CD4-positive, alpha-beta T cell (primary cell): Measurements from ENCODE around the gene TNS1. TPM values are rescaled to one million over a fixed set of nuclear protein-coding genes. Genes with fewer than 3 reads are reported as not detected.

Source experiments
- ATAC-seq: fragments of 200-7000 bp; cut with Tn5 transposase; one replicate; pipeline ENCODE4 v1.10.0; 2022; ENCODE audit warnings: mild to moderate bottlenecking; ENCODE audit not compliant: poor library complexity
- CTCF ChIA-PET: fragments of 350-600 bp; sonication (Branson Sonifier 250); formaldehyde crosslinking; loops from one replicate; lab custom pipeline; 2021; ENCODE audit warnings: antibody characterized with exemption, inconsistent platforms; lab: Charles Lee
- POLR2A ChIA-PET: fragments of 350-600 bp; sonication (Branson Sonifier 250); formaldehyde crosslinking; loops from one replicate; lab custom pipeline; 2021; ENCODE audit warnings: antibody characterized with exemption, inconsistent platforms; lab: Charles Lee
- DNase-seq, 14 experiments: peaks; one replicate each; pipeline ENCODE4 v3.0.0-alpha.2; 2013 to 2020; ENCODE audit warnings: mixed read lengths in 2 of 14
- H3K27ac ChIP-seq, 2 donors: one replicate each; pipeline versions ENCODE4 v1.5.1 to v1.7.0; 2013; ENCODE audit warnings: low read length in 2 of 2, low read depth in 1 of 2, mild to moderate bottlenecking in 1 of 2
- H3K27me3 ChIP-seq, 2 experiments: 1 replicate in 1 of 2; 2 replicates in 1 of 2; pipeline versions ENCODE4 v1.6.1 to v1.7.0; 2013; ENCODE audit warnings: low read length in 2 of 2, control low read depth in 1 of 2, mild to moderate bottlenecking in 1 of 2, moderate library complexity in 1 of 2; ENCODE audit not compliant: insufficient read depth in 2 of 2, control insufficient read depth in 1 of 2
- H3K36me3 ChIP-seq: one replicate; pipeline ENCODE4 v1.6.1; 2013; ENCODE audit warnings: low read length, control low read depth; ENCODE audit not compliant: insufficient read depth
- H3K4me1 ChIP-seq: one replicate; pipeline ENCODE4 v1.6.1; 2013; ENCODE audit warnings: low read length, control low read depth; ENCODE audit not compliant: insufficient read depth
- H3K4me3 ChIP-seq: one replicate; pipeline ENCODE4 v1.5.1; 2013; ENCODE audit warnings: mild to moderate bottlenecking, low read length, moderate library complexity
- H3K9me3 ChIP-seq, 2 experiments: 1 replicate in 1 of 2; 2 replicates in 1 of 2; pipeline versions ENCODE4 v1.6.1 to v1.7.0; 2013; ENCODE audit warnings: low read length in 2 of 2, mild to moderate bottlenecking in 2 of 2, control low read depth in 1 of 2, moderate library complexity in 1 of 2; ENCODE audit not compliant: control insufficient read depth in 1 of 2, insufficient read depth in 1 of 2
- H3K27ac Mint-ChIP-seq: one replicate; pipeline ENCODE4 v1.8.0; 2020; ENCODE audit warnings: mixed read lengths
- H3K27me3 Mint-ChIP-seq: one replicate; pipeline ENCODE4 v1.8.0; 2021; ENCODE audit warnings: mixed read lengths
- H3K36me3 Mint-ChIP-seq: one replicate; pipeline ENCODE4 v1.8.0; 2021; ENCODE audit warnings: low read depth, mixed read lengths
- H3K4me1 Mint-ChIP-seq: one replicate; pipeline ENCODE4 v1.8.0; 2021; ENCODE audit warnings: low read depth, mixed read lengths
- H3K4me3 Mint-ChIP-seq: one replicate; pipeline ENCODE4 v1.8.0; 2020; ENCODE audit warnings: mild to moderate bottlenecking, mixed read lengths
- H3K9me3 Mint-ChIP-seq: one replicate; pipeline ENCODE4 v1.8.0; 2020; ENCODE audit warnings: mixed read lengths
- intact Hi-C, 2 experiments: fragments of 100-400 bp; cut with DNase I in 1 of 2; cut with micrococcal nuclease in 1 of 2; formaldehyde crosslinking; loops; one replicate each; pipeline versions ENCODE4 v1.15.1 to v1.9.0; 2023 to 2025; cut with DNase I, micrococcal nuclease
- total RNA-seq, 174 experiments: library from RNA in 2 of 174; stranded (reverse) in 2 of 174; gene quantifications; one replicate each; pipeline ENCODE4 v1.2.3 and lab custom pipeline; 2021 to 2026
- TF ChIP-seq, protein P1 (sequence below): fragments of 200-600 bp; IDR thresholded peaks from one replicate; pipeline ENCODE4 v1.8.0; 2022; ENCODE audit warnings: antibody characterized with exemption, mild to moderate bottlenecking

Gene TNS1
- total RNA-seq, 2 experiments from 2014 or later = 0.25 to 0.34 TPM

- TF ChIP-seq, protein P1, sequence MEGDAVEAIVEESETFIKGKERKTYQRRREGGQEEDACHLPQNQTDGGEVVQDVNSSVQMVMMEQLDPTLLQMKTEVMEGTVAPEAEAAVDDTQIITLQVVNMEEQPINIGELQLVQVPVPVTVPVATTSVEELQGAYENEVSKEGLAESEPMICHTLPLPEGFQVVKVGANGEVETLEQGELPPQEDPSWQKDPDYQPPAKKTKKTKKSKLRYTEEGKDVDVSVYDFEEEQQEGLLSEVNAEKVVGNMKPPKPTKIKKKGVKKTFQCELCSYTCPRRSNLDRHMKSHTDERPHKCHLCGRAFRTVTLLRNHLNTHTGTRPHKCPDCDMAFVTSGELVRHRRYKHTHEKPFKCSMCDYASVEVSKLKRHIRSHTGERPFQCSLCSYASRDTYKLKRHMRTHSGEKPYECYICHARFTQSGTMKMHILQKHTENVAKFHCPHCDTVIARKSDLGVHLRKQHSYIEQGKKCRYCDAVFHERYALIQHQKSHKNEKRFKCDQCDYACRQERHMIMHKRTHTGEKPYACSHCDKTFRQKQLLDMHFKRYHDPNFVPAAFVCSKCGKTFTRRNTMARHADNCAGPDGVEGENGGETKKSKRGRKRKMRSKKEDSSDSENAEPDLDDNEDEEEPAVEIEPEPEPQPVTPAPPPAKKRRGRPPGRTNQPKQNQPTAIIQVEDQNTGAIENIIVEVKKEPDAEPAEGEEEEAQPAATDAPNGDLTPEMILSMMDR = no peak
- intact Hi-C loops = no loop called here
- Histone ChIP-seq H3K36me3 (no peaks in the 10 kb centered on the region), H3K4me1 (no peaks in the 10 kb centered on the region), H3K27me3 (no peaks in the 10 kb centered on the region), H3K9me3 (peaks cover 8 to 16% of the 10 kb centered on the region in 2 experiments), H3K27ac (no peak overlapping the region), H3K4me3 (no peak overlapping the region)
- ChIA-PET CTCF (no interaction called here), POLR2A (no interaction called here)
- DNase-seq (no peak), ATAC-seq (no peak)
- H3K4me1 Mint-ChIP-seq = no peaks in the 10 kb centered on the region
- no peaks in the 10 kb centered on the region for H3K36me3 Mint-ChIP-seq
- H3K27me3 Mint-ChIP-seq = no peaks in the 10 kb centered on the region
- no peaks in the 10 kb centered on the region for H3K9me3 Mint-ChIP-seq
- no peak overlapping the region for H3K27ac Mint-ChIP-seq
- no peak overlapping the region for H3K4me3 Mint-ChIP-seq
These were observed 158.1 kb downstream of the TNS1 start for GRCh38 chr2:217844696-217845095.

DNA sequence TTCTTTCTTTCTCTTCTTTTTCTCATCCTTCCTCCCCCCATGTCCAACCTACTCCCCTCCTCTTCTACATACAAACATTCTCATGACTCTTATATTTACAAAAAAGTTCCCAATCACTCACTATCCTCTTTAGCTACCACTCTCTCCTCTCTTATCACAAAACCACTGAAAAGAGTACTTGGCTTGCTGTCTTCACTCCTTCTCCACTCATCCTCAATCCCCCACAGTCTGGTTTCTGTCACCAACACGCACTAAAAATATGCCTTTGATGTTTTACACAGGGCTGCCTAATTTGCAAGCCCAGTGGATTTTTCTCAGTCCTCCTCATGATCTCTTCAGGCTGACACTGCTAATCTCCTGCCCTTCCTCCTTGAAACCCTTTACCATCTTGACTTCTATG, 159.5 kb downstream of the TNS1 start:
- Histone ChIP-seq H3K27ac (no peak overlapping the region), H3K27me3 (no peaks in the 10 kb centered on the region), H3K36me3 (no peaks in the 10 kb centered on the region), H3K4me3 (no peak overlapping the region), H3K9me3 (peaks cover 8 to 15% of the 10 kb centered on the region in 2 experiments), H3K4me1 (no peaks in the 10 kb centered on the region)
- intact Hi-C loops = no loop called here
- no peak for DNase-seq
- Mint-ChIP-seq H3K9me3 (no peaks in the 10 kb centered on the region), H3K36me3 (no peaks in the 10 kb centered on the region), H3K4me3 (no peak overlapping the region), H3K27ac (no peak overlapping the region), H3K27me3 (no peaks in the 10 kb centered on the region), H3K4me1 (no peaks in the 10 kb centered on the region)
- CTCF ChIA-PET = no interaction called here
- POLR2A ChIA-PET = no interaction called here
- no peak for ATAC-seq
- TF ChIP-seq, protein P1 = no peak

DNA sequence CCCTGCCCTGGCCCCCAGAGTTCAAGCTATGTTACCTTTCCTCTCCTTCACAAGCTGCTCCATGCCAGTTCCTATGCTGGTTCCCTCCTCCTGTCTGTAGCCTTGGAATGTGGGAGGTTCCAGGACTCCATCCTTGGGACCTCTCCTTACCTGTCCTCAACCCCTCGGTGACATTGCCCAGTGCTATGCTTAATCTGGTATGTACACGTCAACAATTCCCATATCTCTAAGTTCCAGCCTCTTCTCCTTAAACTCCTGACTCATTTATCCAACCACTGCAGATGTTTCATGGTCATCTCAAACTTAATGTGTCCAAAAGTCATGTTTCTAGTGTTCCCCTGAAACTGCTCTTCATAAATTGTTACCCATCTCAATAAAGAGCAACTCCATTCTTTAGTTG, 160.8 kb downstream of the TNS1 start:
- Histone ChIP-seq H3K4me3 (no peak overlapping the region), H3K9me3 (peaks cover 5 to 8% of the 10 kb centered on the region in 2 experiments), H3K36me3 (no peaks in the 10 kb centered on the region), H3K27ac (no peak overlapping the region), H3K27me3 (no peaks in the 10 kb centered on the region), H3K4me1 (no peaks in the 10 kb centered on the region)
- DNase-seq (no peak), ATAC-seq (no peak)
- TF ChIP-seq, protein P1 = no peak
- Mint-ChIP-seq H3K36me3 (no peaks in the 10 kb centered on the region), H3K27ac (no peak overlapping the region), H3K9me3 (no peaks in the 10 kb centered on the region), H3K4me3 (no peak overlapping the region), H3K27me3 (no peaks in the 10 kb centered on the region), H3K4me1 (no peaks in the 10 kb centered on the region)
- ChIA-PET CTCF (no interaction called here), POLR2A (no interaction called here)
- intact Hi-C loops = no loop called here
